Measurements from ENCODE around the gene ACD.

The ACD gene

GRCh38 chr16:67672306-67672705 is 12.2 kb upstream of the ACD start:
- no peak for TF ChIP-seq GATA1 (IDR thresholded peaks at IDR 0.05; ENCODE audit: low read depth, low read length)
- TF ChIP-seq POLR2A (IDR thresholded peaks at IDR 0.05; ENCODE audit: low read length), result no peak

GRCh38 chr16:67669499-67670101 is 9.5 kb upstream of the ACD start:
- no peak for TF ChIP-seq GATA1 (IDR thresholded peaks at IDR 0.05; ENCODE audit: low read depth, low read length)
- no peak for TF ChIP-seq POLR2A (IDR thresholded peaks at IDR 0.05; ENCODE audit: low read length)
- no peak for DNase-seq

More at GRCh38 chr16:67672306-67672705, 12.2 kb upstream of the ACD start:
- DNase-seq, result no peak

- DNase-seq, result peak; percentile 30 to 42
- TF ChIP-seq POLR2A (IDR thresholded peaks at IDR 0.05; ENCODE audit: low read length) (no peak), GATA1 (IDR thresholded peaks at IDR 0.05; ENCODE audit: low read depth, low read length) (no peak)
Observed at GRCh38 chr16:67668495-67669157, 8.6 kb upstream of the ACD start.

- peak; percentile 92 for DNase-seq
- TF ChIP-seq GATA1 (IDR thresholded peaks at IDR 0.05; ENCODE audit: low read depth, low read length) (no peak), POLR2A (IDR thresholded peaks at IDR 0.05; ENCODE audit: low read length) (peak; percentile 41)
Observed at GRCh38 chr16:67667817-67668494, 7.9 kb upstream of the ACD start.

GRCh38 chr16:67667453-67667816 is 7.4 kb upstream of the ACD start:
- DNase-seq, result no peak
- TF ChIP-seq POLR2A (IDR thresholded peaks at IDR 0.05; ENCODE audit: low read length), result no peak
- no peak for TF ChIP-seq GATA1 (IDR thresholded peaks at IDR 0.05; ENCODE audit: low read depth, low read length)

- TF ChIP-seq POLR2A (IDR thresholded peaks at IDR 0.05; ENCODE audit: low read length) (no peak), GATA1 (IDR thresholded peaks at IDR 0.05; ENCODE audit: low read depth, low read length) (no peak)
- peak; percentile 82 to 86 for DNase-seq
Observed at GRCh38 chr16:67666559-67667452, 6.7 kb upstream of the ACD start, which contains the start of the genes C16orf86 and ENKD1. Gene C16orf86, plus strand, starts transcription at chr16:67666814. Its CDS starts 157 bp downstream, at chr16:67666971. Gene ENKD1, minus strand, starts transcription at chr16:67666750. Its CDS starts 308 bp downstream, at chr16:67666442.

GRCh38 chr16:67666032-67666551 is 6.0 kb upstream of the ACD start:
- no peak for TF ChIP-seq GATA1 (IDR thresholded peaks at IDR 0.05; ENCODE audit: low read depth, low read length)
- TF ChIP-seq POLR2A (IDR thresholded peaks at IDR 0.05; ENCODE audit: low read length), result no peak
- peak; percentile 50 to 64 for DNase-seq

GRCh38 chr16:67665598-67665997 is 5.5 kb upstream of the ACD start:
- no peak for DNase-seq
- TF ChIP-seq GATA1 (IDR thresholded peaks at IDR 0.05; ENCODE audit: low read depth, low read length) (no peak), POLR2A (IDR thresholded peaks at IDR 0.05; ENCODE audit: low read length) (no peak)

GRCh38 chr16:67664871-67665270 is 4.8 kb upstream of the ACD start:
- TF ChIP-seq POLR2A (IDR thresholded peaks at IDR 0.05; ENCODE audit: low read length) (no peak), GATA1 (IDR thresholded peaks at IDR 0.05; ENCODE audit: low read depth, low read length) (no peak)
- no peak for DNase-seq

- TF ChIP-seq GATA1 (IDR thresholded peaks at IDR 0.05; ENCODE audit: low read depth, low read length) (no peak), POLR2A (IDR thresholded peaks at IDR 0.05; ENCODE audit: low read length) (no peak)
Observed at GRCh38 chr16:67664258-67664657, 4.2 kb upstream of the ACD start.

GRCh38 chr16:67663877-67664222 is 3.8 kb upstream of the ACD start:
- no peak for DNase-seq
- no peak for TF ChIP-seq POLR2A (IDR thresholded peaks at IDR 0.05; ENCODE audit: low read length)
- no peak for TF ChIP-seq GATA1 (IDR thresholded peaks at IDR 0.05; ENCODE audit: low read depth, low read length)

More at GRCh38 chr16:67664258-67664657, 4.2 kb upstream of the ACD start:
- no peak for DNase-seq

GRCh38 chr16:67663151-67663876 is 3.3 kb upstream of the ACD start:
- DNase-seq, result peak; percentile 41 to 42
- no peak for TF ChIP-seq POLR2A (IDR thresholded peaks at IDR 0.05; ENCODE audit: low read length)

GRCh38 chr16:67662653-67663010 is 2.6 kb upstream of the ACD start:
- TF ChIP-seq GATA1 (IDR thresholded peaks at IDR 0.05; ENCODE audit: low read depth, low read length) (no peak), POLR2A (IDR thresholded peaks at IDR 0.05; ENCODE audit: low read length) (no peak)
- no peak for DNase-seq

All from erythroblast (primary cell).